OCI-LY7 (cell line): ENCODE results near the gene CBFA2T3.

ENCODE experiments used
- EZH2phosphoT487 ChIP-seq: fragments of 200-600 bp; sonication (generic); IDR thresholded peaks from 2 replicates; pipeline ENCODE4 v1.6.1; 2018; ENCODE audit warnings: low read depth, borderline replicate concordance, mild to moderate bottlenecking, mixed run types, antibody characterized with exemption, low read length, moderate library complexity, mixed read lengths
- TF ChIP-seq, protein P1 (sequence below): fragments of 200-600 bp; sonication (generic); conservative IDR thresholded peaks from 2 replicates; pipeline ENCODE4 v1.5.1; 2014; ENCODE audit warnings: mild to moderate bottlenecking, antibody characterized with exemption, low read length, moderate library complexity, mixed read lengths

DNA sequence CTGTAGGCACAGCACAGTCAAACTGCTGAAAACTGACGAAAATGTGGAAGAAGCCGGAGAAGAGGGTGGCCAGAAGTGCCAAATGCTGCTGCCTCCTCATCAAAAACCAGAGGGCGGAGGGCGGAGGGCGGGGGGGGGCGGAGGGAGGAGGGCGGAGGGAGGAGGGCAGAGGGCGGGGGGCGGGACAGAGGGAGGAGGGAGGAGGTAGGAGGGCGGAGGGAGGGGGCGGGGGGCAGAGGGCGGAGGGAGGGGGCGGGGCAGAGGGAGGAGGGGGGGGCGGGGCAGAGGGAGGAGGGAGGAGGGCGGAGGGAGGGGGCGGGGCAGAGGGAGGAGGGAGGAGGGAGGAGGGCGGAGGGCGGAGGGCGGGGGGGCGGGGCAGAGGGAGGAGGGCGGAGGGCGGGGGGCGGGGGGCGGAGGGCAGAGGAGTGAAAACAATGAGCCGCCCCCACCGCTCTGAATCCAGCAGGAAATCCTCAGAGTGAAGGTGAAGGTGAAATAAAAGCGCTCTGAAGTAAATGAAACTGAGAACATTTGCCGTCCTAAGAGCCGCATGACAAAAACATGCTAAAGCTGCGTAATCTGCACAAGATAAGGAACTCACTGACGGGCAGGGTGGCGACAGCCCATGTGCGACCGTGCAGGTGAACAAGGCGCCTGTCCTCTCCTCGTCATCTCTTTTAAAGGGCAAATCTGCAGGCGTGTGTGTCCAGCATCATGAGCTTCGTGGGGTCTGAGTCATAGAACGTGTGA lies 22.6 kb upstream of the CBFA2T3 start:
- TF ChIP-seq, protein P1, sequence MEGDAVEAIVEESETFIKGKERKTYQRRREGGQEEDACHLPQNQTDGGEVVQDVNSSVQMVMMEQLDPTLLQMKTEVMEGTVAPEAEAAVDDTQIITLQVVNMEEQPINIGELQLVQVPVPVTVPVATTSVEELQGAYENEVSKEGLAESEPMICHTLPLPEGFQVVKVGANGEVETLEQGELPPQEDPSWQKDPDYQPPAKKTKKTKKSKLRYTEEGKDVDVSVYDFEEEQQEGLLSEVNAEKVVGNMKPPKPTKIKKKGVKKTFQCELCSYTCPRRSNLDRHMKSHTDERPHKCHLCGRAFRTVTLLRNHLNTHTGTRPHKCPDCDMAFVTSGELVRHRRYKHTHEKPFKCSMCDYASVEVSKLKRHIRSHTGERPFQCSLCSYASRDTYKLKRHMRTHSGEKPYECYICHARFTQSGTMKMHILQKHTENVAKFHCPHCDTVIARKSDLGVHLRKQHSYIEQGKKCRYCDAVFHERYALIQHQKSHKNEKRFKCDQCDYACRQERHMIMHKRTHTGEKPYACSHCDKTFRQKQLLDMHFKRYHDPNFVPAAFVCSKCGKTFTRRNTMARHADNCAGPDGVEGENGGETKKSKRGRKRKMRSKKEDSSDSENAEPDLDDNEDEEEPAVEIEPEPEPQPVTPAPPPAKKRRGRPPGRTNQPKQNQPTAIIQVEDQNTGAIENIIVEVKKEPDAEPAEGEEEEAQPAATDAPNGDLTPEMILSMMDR: no peak
- no peak for TF ChIP-seq EZH2phosphoT487
